SH-SY5Y (cell line): Measurements from ENCODE around the gene DLX6.

Source experiments
- GATA2 ChIP-seq: IDR thresholded peaks from 2 replicates; pipeline ENCODE4 v1.6.1; 2011; ENCODE audit warnings: mild to moderate bottlenecking, low read depth, low read length
- GATA3 ChIP-seq: IDR thresholded peaks from 2 replicates; pipeline ENCODE4 v1.6.1; 2011; ENCODE audit warnings: low read depth, mild to moderate bottlenecking, low read length, moderate library complexity

Gene DLX6

GRCh38 chr7:97019710-97020225 lies 14.4 kb downstream of the DLX6 start:
- no peak for TF ChIP-seq GATA2
- no peak for TF ChIP-seq GATA3

GRCh38 chr7:97020601-97020995 lies 15.2 kb downstream of the DLX6 start:
- no peak for TF ChIP-seq GATA3
- TF ChIP-seq GATA2, result no peak

GRCh38 chr7:97020996-97021746 lies 15.8 kb downstream of the DLX6 start:
- TF ChIP-seq GATA2 (no peak), GATA3 (no peak)

GRCh38 chr7:97021747-97022490 lies 16.6 kb downstream of the DLX6 start:
- TF ChIP-seq GATA2 (no peak), GATA3 (no peak)

GRCh38 chr7:97022491-97023306 lies 17.3 kb downstream of the DLX6 start:
- TF ChIP-seq GATA2 (peak; percentile 77), GATA3 (no peak)

GRCh38 chr7:97024209-97025129 lies 19.1 kb downstream of the DLX6 start, which contains the start of gene DLX5:
Gene DLX5, minus strand, starts transcription at chr7:97024831. Its CDS starts 208 bp downstream, at chr7:97024623.
- TF ChIP-seq GATA3, result no peak
- no peak for TF ChIP-seq GATA2

- TF ChIP-seq GATA2, result no peak
- no peak for TF ChIP-seq GATA3
Measured at GRCh38 chr7:97025130-97025499, 19.8 kb downstream of the DLX6 start.

GRCh38 chr7:97025983-97026714 lies 20.8 kb downstream of the DLX6 start:
- TF ChIP-seq GATA2 (no peak), GATA3 (no peak)

GRCh38 chr7:97026715-97027426 lies 21.5 kb downstream of the DLX6 start:
- no peak for TF ChIP-seq GATA2
- TF ChIP-seq GATA3, result no peak

GRCh38 chr7:97027427-97028234 lies 22.3 kb downstream of the DLX6 start:
- TF ChIP-seq GATA3 (no peak), GATA2 (peak; percentile 43; the same call in 1 of the 2 replicates)
